OCI-LY7 (cell line): ENCODE measurements around the gene ERFE. TPM values are rescaled to one million over a fixed set of nuclear protein-coding genes. Genes with fewer than 3 reads are reported as not detected.

Experiments
- BruUV-seq: library from RNA; stranded (reverse); fragments of 400-500 nt; replicated peaks from 2 replicates; lab custom pipeline; 2021; lab: Mats Ljungman, UMichigan
- CTCF ChIA-PET: fragments of 300-600 bp; sonication (Branson Sonifier 250); formaldehyde crosslinking; loops from one replicate; lab custom pipeline; 2022; ENCODE audit warnings: antibody characterized with exemption; ENCODE audit not compliant: unreplicated experiment; lab: Charles Lee
- POLR2A ChIA-PET: fragments of 300-600 bp; sonication (Branson Sonifier 250); formaldehyde crosslinking; loops from one replicate; lab custom pipeline; 2022; ENCODE audit warnings: antibody characterized with exemption; lab: Charles Lee
- DNase-seq: peaks from one replicate; pipeline ENCODE4 v3.0.0-alpha.2; 2015; ENCODE audit warnings: low spot score
- H2AFZ ChIP-seq: fragments of 200-600 bp; sonication (generic), shearing (Covaris generic); 2 replicates; pipeline ENCODE4 v1.6.1; 2014; ENCODE audit warnings: mild to moderate bottlenecking, antibody characterized with exemption, low read length, moderate library complexity
- H3K27ac ChIP-seq: fragments of 200-600 bp; sonication (generic); 2 replicates; pipeline ENCODE4 v1.5.1; 2014; ENCODE audit warnings: mixed run types, low read depth, mild to moderate bottlenecking, moderate library complexity, low read length, inconsistent platforms; ENCODE audit not compliant: poor library complexity, severe bottlenecking
- H3K36me3 ChIP-seq: fragments of 200-600 bp; sonication (generic); 2 replicates; pipeline ENCODE4 v1.6.1; 2014; ENCODE audit warnings: mild to moderate bottlenecking, antibody characterized with exemption, low read length, moderate library complexity, mixed read lengths; ENCODE audit not compliant: insufficient read depth
- H3K4me1 ChIP-seq: fragments of 200-600 bp; sonication (generic); 2 replicates; pipeline ENCODE4 v1.5.1; 2014; ENCODE audit warnings: mild to moderate bottlenecking, low read length; ENCODE audit not compliant: insufficient read depth, poor library complexity, severe bottlenecking
- H3K4me2 ChIP-seq: fragments of 200-600 bp; sonication (generic); 2 replicates; pipeline ENCODE4 v1.6.1; 2014; ENCODE audit warnings: mild to moderate bottlenecking, low read length
- H3K4me3 ChIP-seq: fragments of 200-600 bp; sonication (generic); 2 replicates; pipeline ENCODE4 v1.5.1; 2014; ENCODE audit warnings: mild to moderate bottlenecking, low read depth, low read length; ENCODE audit not compliant: poor library complexity, severe bottlenecking
- H3K79me2 ChIP-seq: fragments of 200-600 bp; sonication (generic); 2 replicates; pipeline ENCODE4 v1.6.1; 2016; ENCODE audit warnings: low read depth, mild to moderate bottlenecking, low read length, moderate library complexity, mixed read lengths; ENCODE audit not compliant: insufficient read depth
- H3K9me2 ChIP-seq: fragments of 200-600 bp; sonication (generic); 2 replicates; pipeline ENCODE4 v1.6.1; 2016; ENCODE audit warnings: mild to moderate bottlenecking, low read length, mixed read lengths; ENCODE audit not compliant: insufficient read depth
- H3K9me3 ChIP-seq: fragments of 200-600 bp; sonication (generic); 2 replicates; pipeline ENCODE4 v1.6.1; 2014; ENCODE audit warnings: mild to moderate bottlenecking, mixed run types, low read length, mixed read lengths
- H4K20me1 ChIP-seq: fragments of 200-600 bp; sonication (generic); 2 replicates; pipeline ENCODE4 v1.6.1; 2014; ENCODE audit warnings: mild to moderate bottlenecking, antibody characterized with exemption, low read length, moderate library complexity, mixed read lengths; ENCODE audit not compliant: insufficient read depth
- EZH2phosphoT487 ChIP-seq: fragments of 200-600 bp; sonication (generic); IDR thresholded peaks from 2 replicates; pipeline ENCODE4 v1.6.1; 2018; ENCODE audit warnings: low read depth, borderline replicate concordance, mild to moderate bottlenecking, mixed run types, antibody characterized with exemption, low read length, moderate library complexity, mixed read lengths
- intact Hi-C: fragments of 100-400 bp; cut with micrococcal nuclease; formaldehyde crosslinking; loops from one replicate; pipeline ENCODE4 v1.10.0; 2022; ENCODE audit not compliant: unreplicated experiment
- total RNA-seq, 2 experiments: library from RNA; depleted of rRNA in 1 of 2; stranded (reverse); fragments of >200 nt in 1 of 2; shearing (Covaris generic) in 1 of 2; gene quantifications; 2 replicates each; pipeline ENCODE4 v1.2.3, GENCODE V29; 2014 to 2022
- TF ChIP-seq, protein P1 (sequence below): fragments of 200-600 bp; sonication (generic); conservative IDR thresholded peaks from 2 replicates; pipeline ENCODE4 v1.5.1; 2014; ENCODE audit warnings: mild to moderate bottlenecking, antibody characterized with exemption, low read length, moderate library complexity, mixed read lengths

Gene ERFE
- total RNA-seq, 2 experiments from 2014 or later = 8.2 to 10.2 TPM

DNA sequence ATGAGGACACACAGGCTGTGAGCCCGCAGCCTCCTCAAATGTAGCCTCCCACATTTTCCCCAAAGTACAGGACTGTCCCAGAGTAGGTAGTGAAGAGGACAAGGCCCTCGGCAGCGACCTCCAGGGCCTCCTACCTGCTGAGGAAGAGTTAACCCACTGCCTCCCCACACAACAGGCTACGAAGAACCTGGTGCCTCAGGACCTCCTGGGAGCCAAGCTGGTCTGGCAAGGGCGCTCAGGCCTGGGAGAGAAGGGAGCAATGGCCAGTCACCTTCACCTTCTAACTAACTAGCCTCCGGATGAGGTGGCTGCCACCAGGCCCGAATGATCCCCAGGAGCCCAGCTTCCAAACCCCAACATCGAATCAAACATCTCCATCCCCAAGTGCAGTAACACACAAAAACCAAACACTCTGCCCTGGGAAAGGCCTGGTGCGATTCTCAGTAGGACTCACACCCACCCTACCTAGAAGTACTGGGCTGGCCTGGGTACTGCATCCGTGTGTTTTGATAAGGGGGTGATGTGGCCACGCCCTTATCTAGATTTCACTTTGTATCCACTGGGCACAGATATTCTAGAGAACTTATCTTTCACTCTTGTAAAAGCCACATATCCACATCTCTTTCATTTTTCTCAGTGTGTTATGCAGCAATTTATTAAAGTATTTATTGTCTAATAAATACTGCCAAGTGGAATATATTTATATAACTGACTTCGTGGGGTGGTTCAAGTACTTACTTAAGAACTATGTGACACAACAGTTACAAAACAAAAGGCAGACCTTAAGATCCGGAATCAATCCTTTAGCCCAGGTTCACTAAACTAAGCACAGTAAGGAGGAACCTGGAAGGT is 9.7 kb downstream of the ERFE start:
- Histone ChIP-seq H3K4me3 (no peak overlapping the region), H3K9me3 (no peaks in the 10 kb centered on the region), H3K9me2 (no peaks in the 10 kb centered on the region), H3K79me2 (no peaks in the 10 kb centered on the region), H2AFZ (no peak overlapping the region), H3K4me1 (peaks cover 28% of the 10 kb centered on the region), H3K4me2 (no peak overlapping the region), H3K36me3 (peaks cover 43% of the 10 kb centered on the region), H3K27ac (peak overlapping the region; percentile 34), H4K20me1 (no peaks in the 10 kb centered on the region)
- TF ChIP-seq, protein P1, sequence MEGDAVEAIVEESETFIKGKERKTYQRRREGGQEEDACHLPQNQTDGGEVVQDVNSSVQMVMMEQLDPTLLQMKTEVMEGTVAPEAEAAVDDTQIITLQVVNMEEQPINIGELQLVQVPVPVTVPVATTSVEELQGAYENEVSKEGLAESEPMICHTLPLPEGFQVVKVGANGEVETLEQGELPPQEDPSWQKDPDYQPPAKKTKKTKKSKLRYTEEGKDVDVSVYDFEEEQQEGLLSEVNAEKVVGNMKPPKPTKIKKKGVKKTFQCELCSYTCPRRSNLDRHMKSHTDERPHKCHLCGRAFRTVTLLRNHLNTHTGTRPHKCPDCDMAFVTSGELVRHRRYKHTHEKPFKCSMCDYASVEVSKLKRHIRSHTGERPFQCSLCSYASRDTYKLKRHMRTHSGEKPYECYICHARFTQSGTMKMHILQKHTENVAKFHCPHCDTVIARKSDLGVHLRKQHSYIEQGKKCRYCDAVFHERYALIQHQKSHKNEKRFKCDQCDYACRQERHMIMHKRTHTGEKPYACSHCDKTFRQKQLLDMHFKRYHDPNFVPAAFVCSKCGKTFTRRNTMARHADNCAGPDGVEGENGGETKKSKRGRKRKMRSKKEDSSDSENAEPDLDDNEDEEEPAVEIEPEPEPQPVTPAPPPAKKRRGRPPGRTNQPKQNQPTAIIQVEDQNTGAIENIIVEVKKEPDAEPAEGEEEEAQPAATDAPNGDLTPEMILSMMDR = no peak
- TF ChIP-seq EZH2phosphoT487 = no peak
- POLR2A ChIA-PET = no interaction called here
- no TSS peak for BruUV-seq
- DNase-seq = no peak
- intact Hi-C loops = loop anchor here (10.0 kb wide), 1 partner anchor 314 kb away; the partner anchor contains the start of gene RAMP1
- CTCF ChIA-PET = no interaction called here

- CTCF ChIA-PET = no interaction called here
- no peak for DNase-seq
- Histone ChIP-seq H3K36me3 (peaks cover 51% of the 10 kb centered on the region), H3K27ac (peak overlapping the region; percentile 34), H3K79me2 (no peaks in the 10 kb centered on the region), H3K9me2 (no peaks in the 10 kb centered on the region), H3K9me3 (no peaks in the 10 kb centered on the region), H2AFZ (no peak overlapping the region), H3K4me2 (no peak overlapping the region), H3K4me1 (peaks cover 28% of the 10 kb centered on the region), H3K4me3 (no peak overlapping the region), H4K20me1 (no peaks in the 10 kb centered on the region)
- intact Hi-C loops = loop anchor here (10.0 kb wide), 1 partner anchor 314 kb away; the partner anchor contains the start of gene RAMP1
- no TSS peak for BruUV-seq
- no peak for TF ChIP-seq EZH2phosphoT487
- TF ChIP-seq, protein P1 = no peak
- POLR2A ChIA-PET = interaction anchor here (0.9 kb wide), 1 partner anchor 9 kb away, joined by 4 read pairs; no protein-coding TSS in a partner anchor
Measured at GRCh38 chr2:238169048-238169707, 10.4 kb downstream of the ERFE start.
